HEK293 (cell line): ENCODE measurements around the gene WDR48.

Experiments used
- CTCF ChIA-PET: fragments of 350-600 bp; formaldehyde crosslinking; extraction: SDS; loops from one replicate; lab custom pipeline; 2021; ENCODE audit warnings: antibody characterized with exemption; lab: Yijun Ruan, JAX
- POLR2A ChIA-PET: fragments of 300-600 bp; formaldehyde crosslinking; extraction: SDS; loops from one replicate; lab custom pipeline; 2020; ENCODE audit warnings: antibody characterized with exemption, inconsistent platforms; lab: Yijun Ruan, JAX
- H3K27ac ChIP-seq: fragments of 200-500 bp; sonication (Bioruptor generic); 2 replicates; pipeline ENCODE4 v1.5.1; 2014; ENCODE audit warnings: low read depth, low read length, control low read depth, inconsistent platforms; ENCODE audit errors: extremely low read depth
- H3K36me3 ChIP-seq, 2 experiments: fragments of 200-500 bp in 1 of 2; sonication (Bioruptor generic) in 1 of 2; 1 replicate in 1 of 2; 2 replicates in 1 of 2; pipeline ENCODE4 v1.5.1; 2014 to 2017; ENCODE audit warnings: inconsistent platforms in 2 of 2, low read length in 2 of 2; ENCODE audit not compliant: control insufficient read depth in 2 of 2, insufficient read depth in 1 of 2
- H3K4me1 ChIP-seq: fragments of 200-500 bp; sonication (Bioruptor generic); 2 replicates; pipeline ENCODE4 v1.5.1; 2014; ENCODE audit warnings: mild to moderate bottlenecking, low read length, inconsistent platforms; ENCODE audit not compliant: control insufficient read depth, insufficient read depth
- H3K4me3 ChIP-seq: 2 replicates; pipeline ENCODE4 v1.5.1; 2011; ENCODE audit warnings: low read depth, mild to moderate bottlenecking, control low read depth, low read length, moderate library complexity
- H3K9me3 ChIP-seq: fragments of 200-500 bp; sonication (Bioruptor generic); 2 replicates; pipeline ENCODE4 v1.5.1; 2014; ENCODE audit warnings: low read depth, low read length, inconsistent platforms; ENCODE audit not compliant: control insufficient read depth, insufficient read depth
- KLF9 ChIP-seq: fragments of 450-650 bp; formaldehyde crosslinking; IDR thresholded peaks from 2 replicates; pipeline ENCODE4 v1.5.1; 2016; ENCODE audit warnings: missing biosample characterization, missing genetic modification characterization, low read depth
- MYNN ChIP-seq: fragments of 450-650 bp; formaldehyde crosslinking; IDR thresholded peaks from 2 replicates; pipeline ENCODE4 v1.5.1; 2016; ENCODE audit warnings: missing biosample characterization, missing genetic modification characterization, borderline replicate concordance
- PRDM6 ChIP-seq: fragments of 450-650 bp; formaldehyde crosslinking; IDR thresholded peaks from 2 replicates; pipeline ENCODE4 v1.5.1; 2017; ENCODE audit warnings: missing biosample characterization, missing genetic modification characterization
- REST ChIP-seq: fragments of 450-650 bp; formaldehyde crosslinking; IDR thresholded peaks from 2 replicates; pipeline ENCODE4 v1.5.1; 2016; ENCODE audit warnings: missing biosample characterization, missing genetic modification characterization
- SCRT1 ChIP-seq: fragments of 450-650 bp; formaldehyde crosslinking; IDR thresholded peaks from 2 replicates; pipeline ENCODE4 v1.5.1; 2016; ENCODE audit warnings: missing biosample characterization, missing genetic modification characterization, borderline replicate concordance
- SCRT2 ChIP-seq: fragments of 450-650 bp; formaldehyde crosslinking; IDR thresholded peaks from 2 replicates; pipeline ENCODE4 v1.5.1; 2016; ENCODE audit warnings: missing biosample characterization, missing genetic modification characterization
- SETDB1 ChIP-seq: IDR thresholded peaks from one replicate; pipeline ENCODE4 v1.6.1; 2017; ENCODE audit warnings: mild to moderate bottlenecking, low read length, moderate library complexity, mixed read lengths; ENCODE audit not compliant: insufficient read length
- SP3 ChIP-seq: fragments of 450-650 bp; formaldehyde crosslinking; IDR thresholded peaks from 2 replicates; pipeline ENCODE4 v1.5.1; 2016; ENCODE audit warnings: missing biosample characterization, missing genetic modification characterization
- SP7 ChIP-seq: fragments of 450-650 bp; formaldehyde crosslinking; IDR thresholded peaks from 2 replicates; pipeline ENCODE4 v1.5.1; 2016; ENCODE audit warnings: missing biosample characterization, missing genetic modification characterization
- ZBTB8A ChIP-seq: fragments of 450-650 bp; formaldehyde crosslinking; IDR thresholded peaks from 2 replicates; pipeline ENCODE4 v1.5.1; 2016; ENCODE audit warnings: missing biosample characterization, missing genetic modification characterization
- ZFP41 ChIP-seq: fragments of 450-650 bp; formaldehyde crosslinking; IDR thresholded peaks from 2 replicates; pipeline ENCODE4 v1.5.1; 2016; ENCODE audit warnings: missing biosample characterization, missing genetic modification characterization, borderline replicate concordance
- ZFP69B ChIP-seq: fragments of 450-650 bp; formaldehyde crosslinking; IDR thresholded peaks from 2 replicates; pipeline ENCODE4 v1.5.1; 2016; ENCODE audit warnings: missing biosample characterization, missing genetic modification characterization
- ZNF174 ChIP-seq: fragments of 450-650 bp; formaldehyde crosslinking; IDR thresholded peaks from 2 replicates; pipeline ENCODE4 v1.5.0; 2017; ENCODE audit warnings: missing biosample characterization, mild to moderate bottlenecking, missing genetic modification characterization
- ZNF433 ChIP-seq: fragments of 450-650 bp; formaldehyde crosslinking; IDR thresholded peaks from 2 replicates; pipeline ENCODE4 v1.5.1; 2016; ENCODE audit warnings: missing biosample characterization, missing genetic modification characterization, low read depth
- ZNF544 ChIP-seq: fragments of 450-650 bp; formaldehyde crosslinking; IDR thresholded peaks from 2 replicates; pipeline ENCODE4 v1.5.0; 2017; ENCODE audit warnings: missing biosample characterization, missing genetic modification characterization
- ZNF600 ChIP-seq: fragments of 450-650 bp; formaldehyde crosslinking; IDR thresholded peaks from 2 replicates; pipeline ENCODE4 v1.5.1; 2016; ENCODE audit warnings: missing biosample characterization, missing genetic modification characterization
- ZNF623 ChIP-seq: fragments of 450-650 bp; formaldehyde crosslinking; IDR thresholded peaks from 2 replicates; pipeline ENCODE4 v1.5.1; 2016; ENCODE audit warnings: missing biosample characterization, missing genetic modification characterization
- ZNF624 ChIP-seq: fragments of 450-650 bp; formaldehyde crosslinking; IDR thresholded peaks from 2 replicates; pipeline ENCODE4 v1.5.1; 2017; ENCODE audit warnings: missing biosample characterization, missing genetic modification characterization
- ZNF776 ChIP-seq: fragments of 450-650 bp; formaldehyde crosslinking; IDR thresholded peaks from 2 replicates; pipeline ENCODE4 v1.5.0; 2017; ENCODE audit warnings: missing biosample characterization, missing genetic modification characterization, borderline replicate concordance
- ZNF837 ChIP-seq: fragments of 450-650 bp; formaldehyde crosslinking; IDR thresholded peaks from 2 replicates; pipeline ENCODE4 v1.5.1; 2016; ENCODE audit warnings: missing biosample characterization, missing genetic modification characterization
- TF ChIP-seq, protein P1 (sequence below): fragments of 450-650 bp; IDR thresholded peaks from 2 replicates; pipeline ENCODE4 v1.5.1; 2018; ENCODE audit warnings: missing biosample characterization, missing genetic modification characterization
- TF ChIP-seq, protein P2 (sequence below): fragments of 450-650 bp; formaldehyde crosslinking; IDR thresholded peaks from 2 replicates; pipeline ENCODE4 v1.5.1; 2016; ENCODE audit warnings: missing biosample characterization, missing genetic modification characterization
- TF ChIP-seq, protein P3 (sequence below): fragments of 450-650 bp; formaldehyde crosslinking; IDR thresholded peaks from 2 replicates; pipeline ENCODE4 v1.5.1; 2016; ENCODE audit warnings: missing biosample characterization, missing genetic modification characterization
- TF ChIP-seq, protein P4 (sequence below): sonication (generic); formaldehyde crosslinking; IDR thresholded peaks from 2 replicates; pipeline ENCODE4 v1.8.1; 2022; ENCODE audit warnings: mild to moderate bottlenecking, moderate library complexity, missing genetic modification reagents

The WDR48 gene

DNA sequence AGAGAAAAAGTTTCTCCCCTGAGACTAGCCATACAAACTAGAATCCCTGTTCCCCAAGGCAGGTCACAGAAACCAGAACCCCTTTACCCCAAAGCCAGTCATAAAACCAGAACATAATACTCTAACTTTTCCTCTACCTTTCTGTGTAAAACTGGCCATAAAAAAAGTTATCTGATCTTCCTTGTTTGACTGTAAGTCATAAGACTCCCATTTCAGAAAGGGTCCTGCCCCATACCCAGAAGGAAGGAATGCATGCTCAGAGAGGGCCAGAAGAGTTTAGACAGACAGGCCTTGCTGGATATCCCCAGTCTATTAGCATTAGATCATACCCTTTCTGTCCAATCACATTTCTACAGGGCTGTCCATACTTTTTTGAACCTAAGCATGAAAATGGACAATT is 27.3 kb upstream of the WDR48 start:
- H3K27ac ChIP-seq = no peak overlapping the region
- CTCF ChIA-PET = no interaction called here
- no peaks in the 10 kb centered on the region for H3K36me3 ChIP-seq
- no peaks in the 10 kb centered on the region for H3K4me1 ChIP-seq
- H3K9me3 ChIP-seq = no peaks in the 10 kb centered on the region
- TF ChIP-seq MYNN (tag by site-specific recombination) (no peak), ZNF600 (tag by site-specific recombination) (no peak), ZFP41 (tag by site-specific recombination) (no peak), SCRT2 (tag by site-specific recombination) (no peak), ZNF624 (tag by site-specific recombination) (no peak), ZNF776 (tag by site-specific recombination) (no peak), SP3 (tag by site-specific recombination) (no peak), ZBTB8A (no peak), SCRT1 (tag by site-specific recombination) (no peak), KLF9 (tag by site-specific recombination) (no peak), ZFP69B (no peak), SETDB1 (no peak), SP7 (tag by site-specific recombination) (no peak)
- TF ChIP-seq, protein P1, sequence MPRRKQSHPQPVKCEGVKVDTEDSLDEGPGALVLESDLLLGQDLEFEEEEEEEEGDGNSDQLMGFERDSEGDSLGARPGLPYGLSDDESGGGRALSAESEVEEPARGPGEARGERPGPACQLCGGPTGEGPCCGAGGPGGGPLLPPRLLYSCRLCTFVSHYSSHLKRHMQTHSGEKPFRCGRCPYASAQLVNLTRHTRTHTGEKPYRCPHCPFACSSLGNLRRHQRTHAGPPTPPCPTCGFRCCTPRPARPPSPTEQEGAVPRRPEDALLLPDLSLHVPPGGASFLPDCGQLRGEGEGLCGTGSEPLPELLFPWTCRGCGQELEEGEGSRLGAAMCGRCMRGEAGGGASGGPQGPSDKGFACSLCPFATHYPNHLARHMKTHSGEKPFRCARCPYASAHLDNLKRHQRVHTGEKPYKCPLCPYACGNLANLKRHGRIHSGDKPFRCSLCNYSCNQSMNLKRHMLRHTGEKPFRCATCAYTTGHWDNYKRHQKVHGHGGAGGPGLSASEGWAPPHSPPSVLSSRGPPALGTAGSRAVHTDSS = no peak
- TF ChIP-seq, protein P2, sequence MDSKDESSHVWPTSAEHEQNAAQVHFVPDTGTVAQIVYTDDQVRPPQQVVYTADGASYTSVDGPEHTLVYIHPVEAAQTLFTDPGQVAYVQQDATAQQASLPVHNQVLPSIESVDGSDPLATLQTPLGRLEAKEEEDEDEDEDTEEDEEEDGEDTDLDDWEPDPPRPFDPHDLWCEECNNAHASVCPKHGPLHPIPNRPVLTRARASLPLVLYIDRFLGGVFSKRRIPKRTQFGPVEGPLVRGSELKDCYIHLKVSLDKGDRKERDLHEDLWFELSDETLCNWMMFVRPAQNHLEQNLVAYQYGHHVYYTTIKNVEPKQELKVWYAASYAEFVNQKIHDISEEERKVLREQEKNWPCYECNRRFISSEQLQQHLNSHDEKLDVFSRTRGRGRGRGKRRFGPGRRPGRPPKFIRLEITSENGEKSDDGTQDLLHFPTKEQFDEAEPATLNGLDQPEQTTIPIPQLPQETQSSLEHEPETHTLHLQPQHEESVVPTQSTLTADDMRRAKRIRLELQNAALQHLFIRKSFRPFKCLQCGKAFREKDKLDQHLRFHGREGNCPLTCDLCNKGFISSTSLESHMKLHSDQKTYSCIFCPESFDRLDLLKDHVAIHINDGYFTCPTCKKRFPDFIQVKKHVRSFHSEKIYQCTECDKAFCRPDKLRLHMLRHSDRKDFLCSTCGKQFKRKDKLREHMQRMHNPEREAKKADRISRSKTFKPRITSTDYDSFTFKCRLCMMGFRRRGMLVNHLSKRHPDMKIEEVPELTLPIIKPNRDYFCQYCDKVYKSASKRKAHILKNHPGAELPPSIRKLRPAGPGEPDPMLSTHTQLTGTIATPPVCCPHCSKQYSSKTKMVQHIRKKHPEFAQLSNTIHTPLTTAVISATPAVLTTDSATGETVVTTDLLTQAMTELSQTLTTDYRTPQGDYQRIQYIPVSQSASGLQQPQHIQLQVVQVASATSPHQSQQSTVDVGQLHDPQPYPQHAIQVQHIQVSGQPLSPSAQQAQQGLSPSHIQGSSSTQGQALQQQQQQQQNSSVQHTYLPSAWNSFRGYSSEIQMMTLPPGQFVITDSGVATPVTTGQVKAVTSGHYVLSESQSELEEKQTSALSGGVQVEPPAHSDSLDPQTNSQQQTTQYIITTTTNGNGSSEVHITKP (tag by site-specific recombination) = no peak
- TF ChIP-seq, protein P3, sequence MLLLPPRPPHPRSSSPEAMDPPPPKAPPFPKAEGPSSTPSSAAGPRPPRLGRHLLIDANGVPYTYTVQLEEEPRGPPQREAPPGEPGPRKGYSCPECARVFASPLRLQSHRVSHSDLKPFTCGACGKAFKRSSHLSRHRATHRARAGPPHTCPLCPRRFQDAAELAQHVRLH (tag by site-specific recombination) = no peak
- TF ChIP-seq, protein P4, sequence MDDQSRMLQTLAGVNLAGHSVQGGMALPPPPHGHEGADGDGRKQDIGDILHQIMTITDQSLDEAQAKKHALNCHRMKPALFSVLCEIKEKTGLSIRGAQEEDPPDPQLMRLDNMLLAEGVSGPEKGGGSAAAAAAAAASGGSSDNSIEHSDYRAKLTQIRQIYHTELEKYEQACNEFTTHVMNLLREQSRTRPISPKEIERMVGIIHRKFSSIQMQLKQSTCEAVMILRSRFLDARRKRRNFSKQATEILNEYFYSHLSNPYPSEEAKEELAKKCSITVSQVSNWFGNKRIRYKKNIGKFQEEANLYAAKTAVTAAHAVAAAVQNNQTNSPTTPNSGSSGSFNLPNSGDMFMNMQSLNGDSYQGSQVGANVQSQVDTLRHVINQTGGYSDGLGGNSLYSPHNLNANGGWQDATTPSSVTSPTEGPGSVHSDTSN (CRISPR knock-in tag) = no peak
- TF ChIP-seq, all 188 proteins: peak for 0
- H3K4me3 ChIP-seq = no peak overlapping the region
- POLR2A ChIA-PET = no interaction called here

GRCh38 chr3:39025222-39025970 is 26.4 kb upstream of the WDR48 start:
- Histone ChIP-seq H3K36me3 (no peaks in the 10 kb centered on the region), H3K27ac (no peak overlapping the region), H3K4me3 (no peak overlapping the region), H3K9me3 (no peaks in the 10 kb centered on the region), H3K4me1 (no peaks in the 10 kb centered on the region)
- ChIA-PET POLR2A (no interaction called here), CTCF (no interaction called here)
- TF ChIP-seq ZNF544 (no peak), ZNF174 (tag by site-specific recombination) (no peak), PRDM6 (tag by site-specific recombination) (no peak), ZNF623 (tag by site-specific recombination) (no peak), ZNF837 (tag by site-specific recombination) (no peak), ZNF433 (tag by site-specific recombination) (no peak), REST (tag by site-specific recombination) (no peak)
